ENCODE data around the gene PRF1.

The PRF1 gene

DNA sequence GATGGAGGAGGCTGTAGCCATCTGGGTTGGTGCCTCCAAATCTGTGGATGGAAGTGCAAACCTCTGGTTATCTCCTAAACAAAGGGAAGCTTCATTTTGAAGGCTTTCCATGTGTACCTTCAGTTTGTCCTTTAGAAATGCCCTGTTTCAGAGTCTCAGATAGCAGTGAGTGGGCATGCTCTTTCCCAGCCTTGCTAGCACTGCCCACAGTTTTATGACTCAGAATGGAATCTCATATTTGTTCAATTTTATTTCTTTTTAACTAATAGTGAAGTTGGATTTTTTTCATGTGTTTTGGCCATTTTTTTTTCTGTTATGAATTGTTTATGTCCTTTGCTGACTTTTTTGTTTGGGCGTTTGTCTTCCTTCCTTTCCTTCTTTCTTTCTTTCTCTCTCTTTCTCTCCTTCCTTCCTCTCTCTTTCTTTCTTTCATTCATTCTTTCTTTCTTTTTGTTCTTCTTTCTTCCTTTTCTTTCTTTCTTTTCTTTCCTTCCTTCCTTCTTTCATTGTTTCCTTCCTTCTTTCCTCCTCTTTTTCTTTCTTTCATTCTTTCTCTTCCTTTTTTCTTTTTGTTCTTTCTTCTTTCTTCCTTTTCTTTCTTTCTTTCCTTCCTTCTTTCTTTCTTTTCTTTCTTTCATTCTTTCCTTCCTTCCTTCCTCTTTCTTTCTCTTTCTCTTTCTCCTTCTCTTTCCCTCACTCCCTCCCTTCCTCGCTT is 25.6 kb downstream of the PRF1 start:
- no peak for DNase-seq (ENCODE audit: low read depth in 2 of 2)

DNA sequence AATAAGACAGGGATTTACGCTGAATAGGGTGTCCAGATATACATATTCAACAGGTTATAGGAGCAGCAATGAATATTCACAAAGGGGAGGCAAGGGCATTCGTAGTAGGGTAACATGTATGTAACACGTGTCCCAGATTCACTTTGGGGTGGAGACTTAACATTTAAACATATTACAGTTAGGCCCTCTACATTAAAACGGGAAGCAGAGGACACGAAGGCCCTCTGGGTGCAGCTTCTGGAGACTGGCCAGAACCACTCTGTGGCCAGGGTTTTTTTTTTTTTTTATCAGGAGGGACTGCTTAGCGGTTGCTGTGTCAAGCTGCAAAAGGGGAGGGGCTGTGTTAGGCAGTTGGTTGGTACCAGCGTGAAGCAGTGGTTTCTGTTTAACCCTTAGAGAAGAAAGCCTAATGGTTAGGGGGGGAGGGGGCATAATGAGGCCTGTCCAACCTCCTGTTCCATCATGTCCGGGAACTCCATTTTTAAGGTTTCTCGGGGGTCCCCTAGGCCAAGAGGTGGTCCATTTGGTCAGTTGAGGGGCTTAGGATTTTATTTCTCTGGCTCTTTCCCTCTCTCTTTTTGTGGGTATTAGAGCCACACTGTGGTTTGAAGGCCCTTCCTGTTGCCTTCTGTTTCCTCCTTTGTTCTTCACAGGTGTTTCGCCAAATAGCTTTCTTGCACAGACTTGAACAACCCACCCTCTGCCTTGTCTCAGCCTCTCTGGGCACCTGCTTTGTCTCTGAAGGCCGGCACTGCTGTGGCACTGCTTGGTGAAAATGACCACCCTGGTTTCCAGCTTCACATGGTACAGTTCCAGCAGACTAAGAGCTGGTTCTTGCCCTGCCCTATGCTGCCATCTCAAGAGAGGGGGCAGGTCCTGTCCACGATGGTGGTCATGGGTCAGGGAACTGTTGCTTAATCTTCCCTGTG is 26.4 kb downstream of the PRF1 start:
- DNase-seq (ENCODE audit: low read depth in 2 of 2), result no peak

GRCh38 chr10:70575486-70575873 is 27.1 kb downstream of the PRF1 start:
- no peak for DNase-seq (ENCODE audit: low read depth in 2 of 2)

GRCh38 chr10:70573599-70574506 is 28.7 kb downstream of the PRF1 start:
- no peak for DNase-seq (ENCODE audit: low read depth in 2 of 2)

DNA sequence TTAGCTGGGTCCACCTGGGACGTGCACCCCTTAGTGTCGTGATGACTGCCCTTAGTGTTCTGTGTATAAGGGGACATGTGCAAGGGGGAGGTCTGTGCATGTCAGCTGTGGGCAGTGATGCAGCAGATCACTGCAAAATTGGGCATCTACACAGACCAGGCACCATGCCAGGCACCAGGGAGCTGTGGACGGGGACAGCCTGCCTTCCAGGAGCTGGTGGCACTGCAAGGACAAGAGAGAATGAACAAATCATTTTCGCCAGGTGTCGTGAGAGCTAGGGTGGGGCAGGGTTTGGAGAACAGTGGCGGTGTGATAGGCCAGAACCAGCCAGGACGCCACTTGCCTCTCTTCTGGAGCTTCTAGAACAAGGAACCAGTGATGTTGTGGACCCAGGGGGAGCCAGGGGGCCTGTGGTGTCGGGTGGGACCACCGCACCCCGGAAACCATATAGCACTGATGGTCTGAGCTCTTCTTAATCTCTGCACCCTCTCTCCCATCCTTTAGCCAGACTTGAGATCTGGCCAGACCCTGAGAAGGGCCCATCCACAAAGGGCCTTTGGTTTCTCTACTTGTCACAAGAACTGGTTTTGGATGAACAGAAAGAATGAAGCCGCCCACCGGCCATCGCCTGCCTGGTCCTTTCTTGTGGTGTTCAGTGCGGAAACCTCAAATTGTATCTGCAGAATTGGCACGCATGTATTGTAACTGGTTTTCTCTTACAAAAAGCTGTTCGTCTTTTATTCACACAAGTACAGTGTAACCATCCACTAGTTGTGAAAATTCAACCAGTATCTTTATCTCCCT is 30.7 kb downstream of the PRF1 start:
- DNase-seq (ENCODE audit: low read depth in 2 of 2), result no peak

DNA sequence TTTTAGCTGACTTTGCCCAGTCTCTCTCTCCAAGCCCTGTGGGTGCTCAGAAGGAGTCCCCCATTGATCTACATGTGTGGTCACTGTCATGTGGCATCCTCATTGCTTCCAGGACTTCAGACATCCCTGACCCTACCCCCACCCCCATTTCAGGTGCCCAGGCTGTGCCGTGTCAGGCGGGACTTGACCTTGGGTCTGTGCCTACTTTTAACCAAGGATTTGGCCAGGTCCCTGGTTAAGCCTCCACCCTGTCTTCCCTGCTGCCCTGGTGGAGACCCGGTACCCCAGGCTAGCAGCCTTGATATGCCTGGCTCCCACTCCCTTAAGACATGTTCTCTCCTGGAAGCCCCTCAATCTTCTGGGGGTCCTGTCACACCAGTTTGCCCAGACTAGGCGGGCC is 31.3 kb downstream of the PRF1 start:
- DNase-seq (ENCODE audit: low read depth in 2 of 2), result no peak

GRCh38 chr10:70568781-70569495 is 33.6 kb downstream of the PRF1 start:
- no peak for DNase-seq (ENCODE audit: low read depth in 2 of 2)

DNA sequence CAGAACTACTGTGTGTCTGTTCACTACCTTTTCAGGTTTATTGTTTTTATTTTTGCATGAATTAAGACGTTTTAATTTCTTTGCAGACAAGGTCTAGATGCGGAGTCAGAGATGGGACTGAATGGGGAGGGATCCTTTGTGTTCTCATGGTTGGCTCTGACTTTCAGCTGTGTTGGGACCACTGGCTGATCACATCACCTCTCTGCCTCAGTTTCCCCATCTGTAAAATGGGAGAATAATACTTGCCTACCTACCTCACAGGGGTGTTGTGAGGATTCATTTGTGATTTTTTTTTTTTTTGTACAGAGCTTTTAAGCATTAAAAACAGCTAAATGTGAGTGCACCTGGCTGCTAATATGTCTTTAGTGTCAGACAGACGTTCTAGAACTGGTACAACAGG is 34.4 kb downstream of the PRF1 start:
- no peak for DNase-seq (ENCODE audit: low read depth in 2 of 2)

GRCh38 chr10:70567603-70568002 is 34.9 kb downstream of the PRF1 start:
- DNase-seq (ENCODE audit: low read depth in 2 of 2), result no peak

- DNase-seq (ENCODE audit: low read depth in 2 of 2), result no peak
These were observed 35.8 kb downstream of the PRF1 start for GRCh38 chr10:70566515-70567290.

- DNase-seq (ENCODE audit: low read depth in 2 of 2), result no peak
These were observed 36.7 kb downstream of the PRF1 start for GRCh38 chr10:70565556-70566514.

DNA sequence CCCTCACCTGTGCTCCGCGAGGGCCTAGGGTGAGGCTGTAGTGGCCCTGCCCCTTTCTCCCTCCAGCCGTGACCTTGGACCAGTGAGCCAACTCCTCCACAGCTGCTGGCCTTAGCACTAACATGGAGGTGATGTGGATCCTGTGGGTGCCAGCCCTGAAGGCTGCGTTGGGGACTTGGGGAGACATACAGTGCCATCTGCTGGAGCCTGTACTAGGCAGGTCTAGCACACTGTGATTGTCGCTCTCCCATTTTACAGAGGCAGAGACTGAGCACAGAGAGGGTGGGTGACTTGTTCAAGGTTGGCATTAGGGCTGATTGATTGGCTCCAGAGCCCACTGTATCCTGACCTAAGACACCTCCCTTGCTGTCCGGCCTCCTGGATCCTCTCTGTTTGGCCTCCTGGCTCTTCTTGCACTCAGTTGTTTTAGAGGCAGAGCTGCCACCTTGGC is 37.6 kb downstream of the PRF1 start:
- DNase-seq (ENCODE audit: low read depth in 2 of 2), result no peak

GRCh38 chr10:70564113-70564725 is 38.3 kb downstream of the PRF1 start:
- DNase-seq (ENCODE audit: low read depth in 2 of 2), result no peak

DNA sequence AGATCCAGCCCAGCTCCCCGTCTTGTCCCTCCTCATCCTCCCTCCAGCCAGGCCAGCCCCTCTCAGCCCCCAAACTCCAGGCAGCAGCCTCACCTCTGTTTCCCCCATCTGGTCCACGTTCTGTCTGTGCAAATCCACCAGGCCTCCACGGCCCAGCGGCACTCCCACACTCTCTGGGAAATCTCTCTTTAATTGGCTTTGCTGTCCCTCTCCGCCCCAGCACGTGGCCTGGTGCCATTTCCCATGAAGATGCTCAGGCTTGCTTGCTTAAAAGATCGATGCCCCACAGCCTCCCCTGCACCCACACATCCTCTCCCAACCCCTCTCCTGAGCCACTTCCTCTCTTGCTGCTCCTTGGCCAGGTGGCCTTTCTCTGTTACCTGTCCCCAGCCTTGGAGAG is 39.3 kb downstream of the PRF1 start:
- DNase-seq (ENCODE audit: low read depth in 2 of 2), result no peak

GRCh38 chr10:70562036-70562755 is 40.3 kb downstream of the PRF1 start:
- DNase-seq (ENCODE audit: low read depth in 2 of 2), result no peak

- no peak for DNase-seq (ENCODE audit: low read depth in 2 of 2)
These were observed 41.0 kb downstream of the PRF1 start for GRCh38 chr10:70561558-70561957.

DNA sequence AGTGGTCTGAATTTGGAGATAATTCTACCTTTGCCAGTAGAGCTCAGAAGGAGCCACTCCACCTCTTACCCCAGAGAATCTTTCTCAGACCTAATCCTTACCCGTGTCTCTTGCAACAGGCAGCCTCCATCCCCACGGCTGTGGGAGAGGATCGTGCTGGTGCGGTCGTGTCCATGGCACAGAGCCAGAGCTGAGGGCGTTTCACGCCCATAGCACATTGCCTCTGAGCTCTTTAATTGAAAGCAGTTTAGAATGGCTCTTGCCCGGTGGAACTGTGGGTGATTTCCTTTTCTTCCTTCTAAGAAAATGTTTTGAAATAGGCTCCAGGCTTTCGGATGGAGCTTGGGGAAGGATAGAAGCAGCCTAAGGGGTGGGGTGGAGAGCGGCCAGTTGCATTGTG is 41.5 kb downstream of the PRF1 start:
- DNase-seq (ENCODE audit: low read depth in 2 of 2), result no peak

All from stimulated activated CD4-positive, alpha-beta T cell treated with anti-CD3 and anti-CD28 coated beads, Interleukin-4, amount 100 ng/mL, for 48 hours (primary cell).